Stomach (tissue), 4 donors: ENCODE data around the gene TEX261.

ENCODE experiments used
- EP300 ChIP-seq: sonication (generic); formaldehyde crosslinking; IDR thresholded peaks from one replicate; pipeline ENCODE4 v1.6.1; 2017; ENCODE audit warnings: antibody characterized with exemption
- POLR2A ChIP-seq, 4 donors: fragments of 450-650 bp; IDR thresholded peaks; one replicate each; pipeline ENCODE4 v1.6.1; 2016; ENCODE audit warnings: antibody characterized with exemption in 4 of 4, control low read depth in 2 of 4, mild to moderate bottlenecking in 1 of 4, moderate library complexity in 1 of 4
- POLR2AphosphoS5 ChIP-seq, 3 donors: sonication (generic); formaldehyde crosslinking; IDR thresholded peaks; one replicate each; pipeline ENCODE4 v1.6.1; 2016; ENCODE audit warnings: antibody characterized with exemption in 3 of 3
- TF ChIP-seq, protein P1 (sequence below), 7 experiments: fragments of 450-650 bp in 4 of 7; fragments of 200-600 bp in 3 of 7; sonication (generic) in 3 of 7; IDR thresholded peaks; one replicate each; pipeline ENCODE4 v1.5.1; 2016 to 2019; ENCODE audit warnings: antibody characterized with exemption in 7 of 7, control low read depth in 2 of 7, mild to moderate bottlenecking in 1 of 7

DNA sequence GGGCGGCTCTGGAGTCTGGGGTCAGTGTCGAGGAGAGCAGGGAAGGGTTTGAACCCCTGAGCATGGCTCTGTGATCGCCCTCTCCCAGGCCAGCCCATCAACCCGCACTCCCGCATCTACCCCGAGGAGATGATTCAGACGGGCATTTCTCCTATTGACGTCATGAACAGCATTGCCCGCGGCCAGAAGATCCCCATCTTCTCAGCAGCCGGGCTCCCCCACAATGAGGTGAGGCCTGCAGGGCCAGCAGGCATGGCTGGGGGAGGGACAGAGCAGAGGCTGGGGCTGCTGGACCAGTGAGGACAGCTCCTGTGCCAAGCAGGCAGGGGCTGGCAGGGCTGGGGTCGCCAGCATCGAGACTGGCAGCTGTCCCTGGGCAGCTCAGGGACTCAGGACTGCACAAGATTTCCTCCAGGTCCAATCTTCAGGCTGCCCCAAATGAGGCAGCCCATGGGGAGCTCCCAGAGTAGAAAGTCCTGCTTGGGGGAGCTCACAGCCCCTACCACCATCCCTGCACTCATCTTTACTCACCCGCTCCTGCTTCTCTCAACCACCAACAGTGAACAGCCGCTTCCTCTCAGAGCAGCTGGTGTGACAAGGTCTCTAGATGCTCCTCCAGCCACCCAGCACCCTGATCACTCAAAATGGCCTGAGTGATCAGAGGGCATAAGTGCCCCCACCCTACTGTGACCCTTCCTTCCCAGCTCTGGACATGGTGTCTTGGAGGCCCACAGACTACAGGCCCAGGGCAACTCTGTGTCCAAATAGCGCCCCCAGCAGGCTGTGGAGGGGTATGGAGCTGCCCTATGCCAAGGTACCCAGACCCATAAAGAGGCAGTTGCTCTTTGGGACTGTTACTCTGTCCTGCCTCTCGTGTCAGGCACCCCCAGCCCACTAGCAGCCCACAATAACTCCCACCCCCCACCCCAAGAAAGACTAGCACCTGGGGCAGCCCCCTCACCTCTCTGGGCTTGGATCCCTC lies 34.5 kb downstream of the TEX261 start:
- TF ChIP-seq, protein P1, sequence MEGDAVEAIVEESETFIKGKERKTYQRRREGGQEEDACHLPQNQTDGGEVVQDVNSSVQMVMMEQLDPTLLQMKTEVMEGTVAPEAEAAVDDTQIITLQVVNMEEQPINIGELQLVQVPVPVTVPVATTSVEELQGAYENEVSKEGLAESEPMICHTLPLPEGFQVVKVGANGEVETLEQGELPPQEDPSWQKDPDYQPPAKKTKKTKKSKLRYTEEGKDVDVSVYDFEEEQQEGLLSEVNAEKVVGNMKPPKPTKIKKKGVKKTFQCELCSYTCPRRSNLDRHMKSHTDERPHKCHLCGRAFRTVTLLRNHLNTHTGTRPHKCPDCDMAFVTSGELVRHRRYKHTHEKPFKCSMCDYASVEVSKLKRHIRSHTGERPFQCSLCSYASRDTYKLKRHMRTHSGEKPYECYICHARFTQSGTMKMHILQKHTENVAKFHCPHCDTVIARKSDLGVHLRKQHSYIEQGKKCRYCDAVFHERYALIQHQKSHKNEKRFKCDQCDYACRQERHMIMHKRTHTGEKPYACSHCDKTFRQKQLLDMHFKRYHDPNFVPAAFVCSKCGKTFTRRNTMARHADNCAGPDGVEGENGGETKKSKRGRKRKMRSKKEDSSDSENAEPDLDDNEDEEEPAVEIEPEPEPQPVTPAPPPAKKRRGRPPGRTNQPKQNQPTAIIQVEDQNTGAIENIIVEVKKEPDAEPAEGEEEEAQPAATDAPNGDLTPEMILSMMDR (IDR thresholded peaks at IDR 0.05), result no peak
- TF ChIP-seq POLR2AphosphoS5 (IDR thresholded peaks at IDR 0.05) (no peak), EP300 (no peak), POLR2A (IDR thresholded peaks at IDR 0.05) (no peak)
